Glomerular visceral epithelial cell (primary cell): ENCODE results near the gene LMX1B.
"Not testable (repeated sequence)": the region's sequence is repeated elsewhere in the genome, so short reads cannot be mapped to it uniquely, and the experiment has no call there.

Source experiments
- DNase-seq: peaks from one replicate; pipeline ENCODE4 v3.0.0-alpha.2; 2016; ENCODE audit errors: extremely low spot score

The LMX1B gene

DNA sequence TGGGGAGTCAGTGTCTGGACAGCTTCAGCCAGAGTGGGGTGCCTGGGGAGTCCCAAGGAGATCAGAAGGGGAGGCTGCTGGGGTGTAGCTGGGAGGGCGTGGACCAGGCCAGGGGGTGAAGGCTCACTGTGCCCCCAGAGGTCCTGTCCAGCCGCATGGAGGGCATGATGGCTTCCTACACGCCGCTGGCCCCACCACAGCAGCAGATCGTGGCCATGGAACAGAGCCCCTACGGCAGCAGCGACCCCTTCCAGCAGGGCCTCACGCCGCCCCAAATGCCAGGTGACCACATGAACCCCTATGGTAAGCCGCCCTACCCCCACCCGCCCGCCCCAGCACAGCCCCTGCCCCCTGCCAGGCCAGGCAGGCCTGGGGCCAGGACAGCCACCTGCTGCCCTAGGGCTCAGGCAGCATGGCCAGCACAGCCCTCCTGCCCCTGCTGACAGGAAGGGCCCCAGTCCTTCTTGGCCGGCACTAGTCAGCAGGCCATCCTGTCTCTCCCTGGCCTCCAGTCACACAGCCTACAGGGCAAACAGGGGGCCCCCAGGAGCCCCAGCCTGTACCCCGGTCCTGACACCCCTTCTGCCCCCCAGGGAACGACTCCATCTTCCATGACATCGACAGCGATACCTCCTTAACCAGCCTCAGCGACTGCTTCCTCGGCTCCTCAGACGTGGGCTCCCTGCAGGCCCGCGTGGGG is 82.1 kb downstream of the LMX1B start:
- DNase-seq, result no peak

- DNase-seq, result no peak
Measured at GRCh38 chr9:126696401-126697145, 82.8 kb downstream of the LMX1B start.

- no peak for DNase-seq
Measured at GRCh38 chr9:126697330-126697729, 83.6 kb downstream of the LMX1B start.

- no peak for DNase-seq
Measured at GRCh38 chr9:126698251-126698650, 84.5 kb downstream of the LMX1B start.

- DNase-seq, result no peak
Measured at GRCh38 chr9:126698756-126699155, 85.0 kb downstream of the LMX1B start.

GRCh38 chr9:126699401-126699881 is 85.7 kb downstream of the LMX1B start:
- DNase-seq, result no peak

DNA sequence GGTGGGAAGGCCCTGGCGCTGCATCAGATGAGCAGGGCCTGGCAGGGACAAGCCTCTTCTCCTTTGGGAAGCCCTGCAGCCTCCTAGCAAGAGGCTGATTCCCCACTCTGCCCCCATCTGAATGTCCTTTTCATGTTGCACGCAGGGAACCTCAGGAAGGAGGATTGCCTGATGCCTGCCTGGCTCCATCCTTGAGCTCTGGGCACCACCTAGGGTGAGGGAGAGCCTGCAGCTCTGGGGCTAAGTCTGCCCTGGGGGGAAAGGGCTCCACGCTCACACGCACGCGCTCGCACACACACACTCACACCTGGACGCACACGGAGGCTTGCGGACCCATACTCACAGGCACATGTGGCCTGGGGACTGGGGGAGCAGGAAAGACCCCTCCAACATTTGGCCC is 86.6 kb downstream of the LMX1B start:
- DNase-seq, result no peak

DNA sequence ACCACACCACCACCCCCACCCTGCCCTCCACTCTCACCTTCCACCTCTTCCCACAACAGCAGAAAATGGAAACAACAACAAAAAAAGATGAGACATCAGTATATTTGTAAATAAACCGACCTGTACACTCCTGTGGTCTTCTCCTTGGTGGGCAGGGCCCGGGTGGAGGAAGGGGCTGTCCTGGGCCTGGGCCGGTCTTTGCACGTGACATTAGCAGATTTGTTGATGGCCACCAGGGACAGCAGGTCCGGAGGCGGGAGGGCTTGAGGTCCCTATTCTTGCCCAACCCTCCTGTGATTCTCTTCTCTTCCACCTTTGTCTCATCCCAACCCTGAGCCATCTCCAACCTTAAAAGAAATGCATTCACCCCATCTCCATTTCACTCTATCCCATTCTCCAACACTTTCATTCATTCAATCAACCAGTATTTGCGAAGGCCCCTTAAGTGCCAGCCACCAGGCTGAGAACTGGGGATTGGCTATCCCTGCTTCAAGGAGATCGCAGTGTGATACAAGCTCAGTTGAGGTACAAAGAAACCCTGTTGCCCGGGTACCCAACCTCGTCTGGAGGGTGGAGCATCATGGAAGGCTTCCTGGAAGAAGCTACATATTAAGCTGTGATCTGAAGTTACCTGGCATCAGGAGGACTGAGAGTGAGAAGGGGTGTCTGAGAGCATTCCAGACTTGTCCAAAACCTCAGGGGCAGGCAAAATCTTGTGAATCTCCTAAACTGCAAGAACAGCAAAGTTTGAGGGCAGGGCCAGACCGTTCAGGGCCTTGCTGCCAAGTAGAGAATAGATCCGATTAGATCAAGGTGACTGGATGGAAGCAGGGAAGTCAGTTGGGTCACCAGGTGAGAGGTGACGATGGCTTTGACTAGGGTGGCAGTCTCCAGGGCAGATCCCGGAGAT is 87.4 kb downstream of the LMX1B start:
- no peak for DNase-seq

GRCh38 chr9:126701813-126702140 is 88.0 kb downstream of the LMX1B start:
- DNase-seq, result no peak

GRCh38 chr9:126702151-126703001 is 88.6 kb downstream of the LMX1B start:
- DNase-seq, result no peak

GRCh38 chr9:126703002-126703865 is 89.5 kb downstream of the LMX1B start:
- DNase-seq, result no peak

DNA sequence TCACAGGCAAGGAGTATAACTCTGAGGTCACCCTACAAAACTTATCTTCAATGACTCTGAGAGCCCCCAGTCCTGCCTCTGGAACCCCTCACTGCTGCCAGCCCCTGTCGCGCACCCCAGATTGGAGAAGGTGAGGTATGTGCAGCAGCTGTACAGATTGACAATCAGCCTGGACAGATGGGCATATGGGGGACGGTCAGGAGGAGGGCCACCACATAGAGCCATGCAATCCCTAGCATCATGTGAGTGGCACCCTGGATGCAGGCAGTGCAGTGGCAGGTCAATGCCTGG is 90.1 kb downstream of the LMX1B start:
- DNase-seq, result no peak

DNA sequence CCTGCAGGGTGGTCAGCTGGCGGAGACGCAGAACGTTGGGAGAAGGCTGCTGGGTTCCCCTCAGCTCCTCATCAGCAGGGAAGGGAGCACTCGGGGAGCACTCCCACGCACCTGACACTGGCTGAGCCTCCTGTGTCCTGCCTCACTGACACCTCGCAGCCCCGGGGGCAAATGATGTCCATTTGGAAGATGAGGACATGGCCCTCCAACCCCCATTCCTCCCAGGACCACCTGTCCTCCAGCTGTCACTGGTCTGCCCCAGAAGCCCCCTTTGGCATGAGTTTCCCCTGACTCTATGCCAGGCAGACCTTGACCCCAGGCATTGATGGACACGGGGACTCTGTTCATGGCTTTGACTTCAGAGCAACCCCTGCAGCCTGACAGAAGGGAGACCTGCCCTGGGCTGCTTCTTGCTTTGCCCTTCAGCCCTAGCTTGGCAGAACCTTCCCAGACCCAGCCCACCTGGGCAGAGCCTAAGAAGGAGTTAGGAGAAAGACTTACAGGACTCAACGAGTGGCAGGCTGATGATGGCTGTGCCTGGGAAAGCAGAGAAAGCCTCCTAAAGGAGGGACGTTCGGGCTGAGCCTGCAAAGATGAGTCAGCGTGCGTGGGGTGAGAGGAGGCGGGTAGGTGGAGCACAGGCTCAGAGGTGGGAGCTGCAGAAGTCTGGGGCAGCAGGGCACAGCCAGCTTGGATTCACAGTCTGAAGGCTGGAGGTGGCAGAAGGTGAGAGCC is 90.6 kb downstream of the LMX1B start:
- peak; percentile 72 for DNase-seq

DNA sequence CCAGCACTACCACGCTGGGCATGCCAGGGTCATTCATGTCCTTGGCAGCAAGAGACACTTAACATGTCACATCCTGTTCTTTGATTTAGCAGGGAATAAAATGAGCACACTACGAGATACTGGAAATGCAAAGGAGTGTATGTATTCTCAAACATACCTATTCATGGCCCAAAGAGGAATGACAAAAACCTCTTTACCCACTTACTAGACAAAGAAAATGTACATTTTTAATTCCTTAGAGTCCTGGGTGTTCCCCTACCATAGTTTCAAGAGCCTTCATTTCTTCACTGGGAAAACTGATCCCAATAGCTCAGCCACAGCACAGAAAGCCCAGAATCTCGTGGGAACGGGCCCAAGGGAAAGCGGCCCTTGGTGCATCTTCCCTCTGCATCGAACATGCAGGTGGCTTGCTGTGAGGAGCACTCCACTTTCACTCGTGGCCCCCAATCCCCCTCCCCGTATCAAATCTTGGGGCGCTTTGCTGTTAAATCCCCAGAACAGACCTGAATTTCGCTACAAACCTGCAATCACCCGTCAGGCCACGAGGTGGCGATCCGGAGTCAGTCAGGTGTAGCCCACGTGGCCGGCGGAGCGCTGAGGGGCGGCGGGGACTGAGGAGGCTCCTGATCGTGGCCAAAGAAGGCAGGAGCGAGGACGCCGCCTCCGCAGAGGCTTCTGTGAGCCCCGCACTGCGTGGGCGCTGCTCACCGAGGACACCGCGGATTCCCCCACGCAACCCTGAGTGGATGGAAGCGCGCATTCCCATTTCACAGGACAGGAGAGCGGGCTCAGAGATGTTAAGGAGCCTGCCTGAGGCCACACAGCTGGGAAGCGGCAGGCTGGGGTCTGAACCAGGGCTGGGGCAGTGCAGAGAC is 91.4 kb downstream of the LMX1B start:
- DNase-seq, result peak; percentile 72

DNA sequence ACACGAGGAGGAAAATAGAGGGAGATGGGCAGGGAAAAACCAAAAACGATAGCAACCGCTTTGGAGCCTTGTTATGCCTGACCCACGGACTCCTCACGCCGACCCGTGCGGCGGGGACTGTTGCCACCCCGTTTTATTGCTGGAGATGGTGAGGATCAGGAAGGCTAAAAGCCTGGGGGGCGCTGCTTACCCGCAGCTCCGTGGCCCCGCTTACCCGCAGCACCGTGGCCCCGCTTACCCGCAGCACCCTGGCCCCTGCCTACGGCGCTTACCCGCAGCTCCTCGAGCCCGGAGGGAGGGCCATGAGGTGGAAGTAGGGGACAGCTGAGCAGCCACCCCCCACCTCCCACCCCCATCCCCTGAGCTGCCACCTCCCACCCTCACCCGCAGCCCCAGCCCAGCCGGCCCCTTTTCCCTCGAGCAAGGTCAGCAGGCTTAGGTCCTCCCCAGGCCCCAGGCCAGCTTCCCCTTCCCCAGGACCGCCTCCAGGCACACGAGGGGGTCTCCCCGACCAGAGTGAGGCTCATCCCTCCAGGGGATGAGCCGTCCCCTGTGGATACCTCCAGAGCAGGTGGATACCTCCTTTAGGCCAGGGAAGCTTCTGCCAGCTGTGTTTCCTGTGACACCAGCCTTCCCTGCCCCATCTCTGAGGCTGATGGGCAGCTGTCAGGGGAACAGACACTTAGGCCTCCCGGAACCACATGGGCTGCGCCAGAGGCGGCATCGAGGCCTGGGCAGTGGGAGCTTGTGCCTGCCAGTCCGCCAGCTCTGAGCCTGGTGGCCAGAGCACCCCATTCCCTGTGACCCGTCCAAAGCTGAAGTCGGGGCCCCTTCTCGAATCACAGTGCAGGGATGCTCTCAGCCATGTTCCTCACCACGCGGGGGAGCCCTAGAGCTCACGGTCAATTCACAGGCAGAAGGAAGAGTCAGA is 92.3 kb downstream of the LMX1B start:
- DNase-seq, result peak; percentile 52

GRCh38 chr9:126706698-126707053 is 92.9 kb downstream of the LMX1B start:
- DNase-seq, result no peak

DNA sequence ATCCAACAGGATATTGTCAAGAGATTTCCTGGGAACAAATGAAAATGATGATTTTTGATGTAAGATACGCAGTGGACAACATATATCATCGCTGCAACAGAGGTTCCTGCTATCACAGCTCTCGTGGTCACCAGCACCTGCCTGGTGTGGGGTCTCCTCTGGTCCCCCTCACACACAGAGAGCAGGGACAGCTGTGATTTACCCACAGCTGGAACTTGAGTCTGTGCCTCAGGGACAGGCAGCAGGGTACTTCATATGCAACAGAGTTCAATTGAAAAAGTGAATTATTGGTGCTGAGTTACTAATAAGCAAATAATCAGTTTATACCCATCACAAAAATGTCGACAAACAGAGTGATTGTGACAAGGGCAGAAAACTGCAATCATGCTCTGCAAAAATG is 93.4 kb downstream of the LMX1B start:
- DNase-seq, result no peak

DNA sequence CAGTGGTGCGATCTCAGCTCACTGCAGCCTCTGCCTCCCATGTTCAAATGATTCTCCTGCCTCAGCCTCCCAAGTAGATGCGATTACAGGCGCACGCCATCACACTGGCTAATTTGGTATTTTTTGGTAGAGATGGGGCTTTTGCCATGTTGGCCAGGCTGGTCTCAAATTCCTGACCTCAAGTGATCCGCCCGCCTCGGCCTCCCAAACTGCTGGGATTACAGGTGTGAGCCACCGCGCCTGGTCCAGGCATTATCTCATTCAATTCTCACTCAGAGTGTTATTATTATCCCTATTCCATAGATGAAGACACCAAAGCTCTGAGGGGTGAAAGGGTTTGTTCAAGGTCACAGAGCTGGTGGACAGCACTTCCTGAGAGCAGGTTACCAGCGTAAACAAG is 94.0 kb downstream of the LMX1B start:
- DNase-seq, result not testable (repeated sequence)
